SK-N-MC (cell line): ENCODE measurements around the gene EIF6.

Experiments used
- EZH2 ChIP-seq: fragments of 200-600 bp; sonication (generic); IDR thresholded peaks from one replicate; pipeline ENCODE4 v1.6.1; 2017; ENCODE audit warnings: antibody characterized with exemption
- FOXP2 ChIP-seq: optimal IDR thresholded peaks from 2 replicates; pipeline ENCODE3; 2011; ENCODE audit warnings: mild to moderate bottlenecking, moderate library complexity; ENCODE audit not compliant: insufficient read depth; ENCODE audit errors: extremely low read length, control extremely low read depth
- POLR2AphosphoS5 ChIP-seq: IDR thresholded peaks from 2 replicates; pipeline ENCODE4 v1.6.1; 2012; ENCODE audit warnings: mild to moderate bottlenecking, low read depth, low read length, borderline replicate concordance

GRCh38 chr20:35280523-35280922 lies 4.0 kb downstream of the EIF6 start:
- TF ChIP-seq POLR2AphosphoS5 (no peak), EZH2 (no peak), FOXP2 (no peak)
